Astrocyte of the hippocampus (primary cell): ENCODE measurements around the gene ELP2.
"Not testable (repeated sequence)": the region's sequence is repeated elsewhere in the genome, so short reads cannot be mapped to it uniquely, and the experiment has no call there.

ENCODE experiments used
- DNase-seq: peaks from one replicate; pipeline ENCODE4 v3.0.0; 2011; ENCODE audit warnings: low read depth, low spot score

Gene ELP2

DNA sequence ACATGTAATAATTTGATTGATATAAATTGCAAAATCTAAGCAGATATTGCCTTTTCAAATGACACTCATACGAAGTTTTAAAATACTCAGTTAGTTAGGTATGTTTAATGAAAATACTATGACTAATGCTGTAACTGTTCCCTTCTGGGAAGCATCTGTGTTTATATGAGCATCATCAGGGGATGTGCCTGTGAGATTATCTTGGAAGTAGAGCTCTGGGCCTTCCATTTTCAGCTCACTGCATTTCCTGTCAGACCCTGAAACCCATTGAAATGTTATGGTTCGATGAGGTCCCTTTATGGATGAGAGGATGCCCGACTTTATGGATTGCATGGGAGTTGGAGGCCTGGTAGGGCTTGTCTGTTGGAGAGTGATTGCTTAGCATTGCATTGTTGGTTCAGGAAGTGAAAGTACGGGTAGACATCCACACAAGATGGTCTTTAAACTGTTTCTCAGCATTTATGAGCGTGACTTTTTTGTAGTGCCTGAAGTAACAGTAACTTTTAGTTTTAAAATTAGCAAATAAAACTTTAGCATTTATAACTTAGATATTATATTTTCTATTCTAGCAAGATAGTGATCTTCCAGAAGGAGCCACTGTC, 28.7 kb downstream of the ELP2 start:
- DNase-seq = peak; percentile 54

- DNase-seq = no peak
Measured at GRCh38 chr18:36160959-36161371, 31.3 kb downstream of the ELP2 start.

DNA sequence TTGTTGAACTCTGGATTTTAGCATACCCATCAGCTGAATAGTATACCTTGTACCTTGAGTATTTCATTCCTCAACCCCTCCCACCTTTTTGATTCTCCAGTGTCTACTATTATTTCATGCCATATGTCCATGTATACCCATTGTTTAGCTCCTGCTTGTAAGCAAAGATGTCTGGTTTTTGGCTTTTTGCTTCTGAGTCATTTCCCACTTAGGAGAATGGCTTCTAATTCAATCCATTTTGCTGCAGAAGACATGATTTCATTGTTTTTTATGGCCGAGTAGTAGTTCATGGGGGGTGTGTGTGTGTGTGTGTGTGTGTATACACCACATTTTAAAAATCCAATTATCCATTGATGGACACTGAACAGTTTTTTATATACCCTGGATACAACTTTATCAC, 33.3 kb downstream of the ELP2 start:
- DNase-seq = no peak

DNA sequence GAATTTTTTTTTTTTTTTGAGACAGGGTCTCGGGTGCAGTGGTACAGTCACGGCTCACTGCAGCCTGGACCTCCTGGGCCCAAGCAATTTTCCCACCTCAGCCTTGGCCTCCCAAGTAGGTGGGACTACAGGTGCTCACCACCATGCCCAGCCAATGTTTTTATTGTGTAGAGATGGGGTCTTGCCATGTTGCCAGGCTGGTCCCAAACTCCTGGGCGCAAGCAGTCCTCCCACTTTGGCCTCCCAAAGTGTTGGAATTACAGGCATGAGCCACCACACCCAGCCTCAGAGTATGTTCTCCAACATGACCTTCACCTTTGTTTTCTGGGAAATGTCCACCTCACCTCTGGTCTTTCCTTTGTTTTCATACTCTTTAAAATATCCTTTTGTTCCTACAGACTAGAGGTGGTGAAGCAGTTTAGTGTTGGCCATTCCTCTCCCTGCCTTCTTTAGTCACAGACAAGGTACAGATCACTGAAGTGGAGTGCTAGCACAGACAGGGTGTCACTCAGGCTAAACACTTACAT, 38.1 kb downstream of the ELP2 start:
- no peak for DNase-seq

- not testable (repeated sequence) for DNase-seq
Measured at GRCh38 chr18:36168296-36168695, 38.6 kb downstream of the ELP2 start.

- no peak for DNase-seq
Measured at GRCh38 chr18:36169938-36170337, 40.2 kb downstream of the ELP2 start.

GRCh38 chr18:36175481-36175880, 45.8 kb downstream of the ELP2 start:
- DNase-seq = no peak

GRCh38 chr18:36176177-36176584, 46.5 kb downstream of the ELP2 start:
- DNase-seq = no peak

DNA sequence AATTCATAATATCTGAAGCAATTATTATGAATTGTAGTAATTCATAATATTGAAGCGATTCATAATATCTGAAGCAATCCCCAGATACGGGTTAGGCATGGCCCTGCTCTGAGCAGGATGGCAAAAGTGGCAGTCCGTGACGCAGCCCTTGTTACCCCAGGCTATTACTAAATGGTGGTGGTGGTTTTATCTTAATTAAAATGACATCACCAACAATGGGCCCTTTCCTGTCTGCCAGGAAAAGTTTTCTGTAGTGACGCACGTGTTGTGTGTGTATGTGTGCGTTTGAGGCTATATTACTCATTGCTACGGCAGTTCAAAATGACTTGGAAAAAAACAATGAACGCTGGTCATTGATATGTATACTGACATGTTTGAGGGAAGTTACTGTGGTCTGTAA, 47.0 kb downstream of the ELP2 start:
- peak; percentile 86 for DNase-seq

GRCh38 chr18:36177913-36178312, 48.2 kb downstream of the ELP2 start:
- no peak for DNase-seq

GRCh38 chr18:36179562-36180355, 50.1 kb downstream of the ELP2 start:
- DNase-seq = peak; percentile 81

- no peak for DNase-seq
Measured at GRCh38 chr18:36181441-36181840, 51.7 kb downstream of the ELP2 start.

GRCh38 chr18:36181898-36182506, 52.3 kb downstream of the ELP2 start:
- DNase-seq = no peak

DNA sequence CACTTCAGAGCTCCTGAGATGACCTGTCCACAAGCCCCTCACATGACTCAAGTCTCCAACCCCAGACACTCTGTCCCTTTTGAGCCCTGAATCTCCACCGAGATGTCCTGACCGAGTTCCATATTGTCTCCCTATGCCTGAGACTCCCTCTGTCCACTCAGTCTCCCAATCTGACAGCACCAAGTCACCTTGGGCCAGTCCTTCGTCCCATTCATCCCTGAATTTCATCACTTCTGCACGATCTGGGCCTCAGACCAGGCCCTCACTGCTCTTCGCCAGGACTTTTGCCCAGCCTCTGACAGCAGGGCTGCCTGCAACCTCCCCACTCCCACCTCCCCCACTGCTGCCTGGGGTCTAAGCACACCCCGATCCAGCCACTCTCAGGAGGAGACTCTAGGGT, 53.3 kb downstream of the ELP2 start:
- no peak for DNase-seq

DNA sequence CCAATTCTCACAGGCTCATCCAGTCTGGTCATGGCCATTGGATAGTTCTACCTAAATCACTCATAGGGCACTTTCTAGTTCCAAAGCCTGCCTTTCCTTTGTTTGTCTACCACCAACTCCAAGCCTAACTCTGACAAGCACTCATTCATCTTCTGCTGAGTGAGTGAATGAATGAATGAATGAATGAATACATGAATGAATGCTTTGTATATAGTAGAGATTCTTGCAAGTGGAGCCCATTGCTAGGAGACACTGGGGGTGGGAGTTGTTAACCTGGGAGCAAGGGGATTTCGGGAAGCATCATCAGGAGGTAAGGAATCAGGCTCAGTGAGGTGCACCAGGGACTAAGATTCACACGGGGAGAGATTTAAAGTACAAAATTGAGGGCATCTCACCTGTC, 54.3 kb downstream of the ELP2 start:
- no peak for DNase-seq

DNA sequence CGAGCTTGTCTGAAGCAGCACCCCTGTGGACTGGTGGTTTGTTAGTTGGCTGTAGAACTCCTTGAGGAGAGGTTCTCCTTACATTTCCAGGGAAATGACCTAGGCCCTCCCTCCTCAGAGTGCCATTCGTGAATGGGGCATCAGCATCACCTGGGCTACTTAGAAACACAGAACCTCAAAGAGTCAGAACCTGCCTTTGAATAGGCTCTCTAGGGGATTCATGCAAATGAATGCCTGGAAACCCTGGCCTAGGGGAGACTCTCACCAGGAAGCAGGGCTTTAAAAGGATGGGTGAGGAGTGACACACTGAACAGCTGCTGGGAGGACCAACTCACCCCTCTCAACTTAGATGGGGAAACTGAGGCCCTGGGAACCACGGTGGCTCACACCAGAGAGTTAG, 55.5 kb downstream of the ELP2 start:
- no peak for DNase-seq

- DNase-seq = no peak
Measured at GRCh38 chr18:36185901-36186460, 56.3 kb downstream of the ELP2 start.

GRCh38 chr18:36186461-36187192, 56.9 kb downstream of the ELP2 start:
- peak; percentile 41 for DNase-seq

GRCh38 chr18:36187193-36187825, 57.6 kb downstream of the ELP2 start, which contains the start of gene MOCOS:
MOCOS (plus strand) TSS chr18:36187497; CDS start chr18:36187540, 43 bp downstream.
- DNase-seq = peak; percentile 87

DNA sequence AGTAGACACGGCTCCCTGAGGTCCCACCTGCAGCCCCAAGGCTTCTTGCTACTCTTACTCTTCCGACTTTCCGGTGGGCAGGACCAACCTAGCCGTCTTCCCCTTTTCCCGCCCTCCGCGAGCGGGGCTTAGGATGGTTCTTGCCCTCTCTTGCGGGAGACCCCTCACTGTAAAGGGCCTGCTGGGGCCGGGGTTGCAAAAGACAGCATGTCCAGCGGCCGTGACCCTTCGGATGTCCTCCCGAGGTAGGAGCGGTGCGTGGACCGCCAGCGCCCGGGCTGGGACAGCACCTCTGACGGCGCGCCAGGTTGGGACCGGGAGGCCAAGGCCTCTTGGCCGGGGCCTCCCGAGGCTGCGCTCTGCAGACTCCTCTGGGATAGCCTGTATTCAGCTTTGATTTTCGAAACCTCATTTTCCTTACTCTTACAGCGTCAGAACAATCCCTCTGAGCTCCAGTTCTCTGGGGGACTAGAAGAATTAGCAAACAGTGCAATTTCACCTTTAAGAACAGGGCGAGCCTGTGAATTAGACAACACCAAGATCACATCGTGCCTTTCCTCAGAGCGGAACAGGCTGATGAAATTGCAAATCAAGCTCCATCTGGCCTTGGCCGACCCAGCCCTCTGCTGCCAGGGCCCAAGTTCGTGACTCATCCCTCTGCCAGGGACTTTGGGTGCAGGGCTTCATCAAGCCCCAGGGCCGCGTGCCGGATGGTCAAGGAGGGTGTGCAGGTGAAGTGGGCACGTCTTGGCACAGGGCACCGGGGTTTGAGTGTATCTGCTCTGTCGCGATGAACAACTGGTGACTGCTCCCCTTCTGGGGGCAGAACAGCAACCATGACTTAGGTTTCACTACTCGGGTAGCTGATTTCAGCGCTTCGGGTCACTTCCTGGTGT, 58.4 kb downstream of the ELP2 start:
- DNase-seq = peak; percentile 41
